Fibroblast of the aortic adventitia (primary cell): ENCODE measurements around the gene TNC. TPM values are rescaled to one million over a fixed set of nuclear protein-coding genes. Genes with fewer than 3 reads are reported as not detected.

ENCODE experiments used
- DNase-seq: peaks from one replicate; pipeline ENCODE4 v3.0.0-alpha.2; 2010; ENCODE audit warnings: low read depth
- H3K4me3 ChIP-seq: 2 replicates; pipeline ENCODE4 v1.5.1; 2011; ENCODE audit warnings: low read depth, mild to moderate bottlenecking, control low read depth, low read length, moderate library complexity
- total RNA-seq: library from RNA; depleted of rRNA; stranded (reverse); fragments of >200 nt; gene quantifications from 2 replicates; pipeline ENCODE4 v1.2.3, GENCODE V29; 2012; ENCODE audit warnings: low replicate concordance
- TF ChIP-seq, protein P1 (sequence below): IDR thresholded peaks from 2 replicates; pipeline ENCODE4 v1.5.1; 2011; ENCODE audit warnings: mild to moderate bottlenecking, low read length, control low read depth, inconsistent platforms; ENCODE audit not compliant: insufficient read depth

Gene TNC
- total RNA-seq, 1 donor = 49.7 TPM

DNA sequence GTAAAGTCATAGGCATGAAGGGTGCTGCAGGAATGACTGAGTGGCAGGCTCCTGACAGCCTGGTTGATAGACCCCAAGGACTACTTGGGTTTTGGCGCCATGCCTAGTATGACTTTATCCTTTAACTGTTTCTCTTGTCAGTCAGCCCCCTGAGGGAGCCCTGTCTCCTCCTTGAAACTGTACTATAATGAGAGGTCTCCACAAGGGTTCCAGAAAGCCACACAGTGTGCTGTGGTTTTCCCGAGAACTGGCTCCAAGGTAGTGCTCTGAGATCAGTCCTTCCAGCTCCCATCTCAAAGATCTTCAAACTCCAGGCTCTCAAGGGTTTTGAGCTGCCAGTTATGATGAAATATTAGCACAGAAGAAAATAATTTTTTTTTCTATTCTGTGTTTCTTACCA lies 26.7 kb upstream of the TNC start:
- no peak overlapping the region for H3K4me3 ChIP-seq
- TF ChIP-seq, protein P1, sequence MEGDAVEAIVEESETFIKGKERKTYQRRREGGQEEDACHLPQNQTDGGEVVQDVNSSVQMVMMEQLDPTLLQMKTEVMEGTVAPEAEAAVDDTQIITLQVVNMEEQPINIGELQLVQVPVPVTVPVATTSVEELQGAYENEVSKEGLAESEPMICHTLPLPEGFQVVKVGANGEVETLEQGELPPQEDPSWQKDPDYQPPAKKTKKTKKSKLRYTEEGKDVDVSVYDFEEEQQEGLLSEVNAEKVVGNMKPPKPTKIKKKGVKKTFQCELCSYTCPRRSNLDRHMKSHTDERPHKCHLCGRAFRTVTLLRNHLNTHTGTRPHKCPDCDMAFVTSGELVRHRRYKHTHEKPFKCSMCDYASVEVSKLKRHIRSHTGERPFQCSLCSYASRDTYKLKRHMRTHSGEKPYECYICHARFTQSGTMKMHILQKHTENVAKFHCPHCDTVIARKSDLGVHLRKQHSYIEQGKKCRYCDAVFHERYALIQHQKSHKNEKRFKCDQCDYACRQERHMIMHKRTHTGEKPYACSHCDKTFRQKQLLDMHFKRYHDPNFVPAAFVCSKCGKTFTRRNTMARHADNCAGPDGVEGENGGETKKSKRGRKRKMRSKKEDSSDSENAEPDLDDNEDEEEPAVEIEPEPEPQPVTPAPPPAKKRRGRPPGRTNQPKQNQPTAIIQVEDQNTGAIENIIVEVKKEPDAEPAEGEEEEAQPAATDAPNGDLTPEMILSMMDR = no peak
- no peak for DNase-seq

DNA sequence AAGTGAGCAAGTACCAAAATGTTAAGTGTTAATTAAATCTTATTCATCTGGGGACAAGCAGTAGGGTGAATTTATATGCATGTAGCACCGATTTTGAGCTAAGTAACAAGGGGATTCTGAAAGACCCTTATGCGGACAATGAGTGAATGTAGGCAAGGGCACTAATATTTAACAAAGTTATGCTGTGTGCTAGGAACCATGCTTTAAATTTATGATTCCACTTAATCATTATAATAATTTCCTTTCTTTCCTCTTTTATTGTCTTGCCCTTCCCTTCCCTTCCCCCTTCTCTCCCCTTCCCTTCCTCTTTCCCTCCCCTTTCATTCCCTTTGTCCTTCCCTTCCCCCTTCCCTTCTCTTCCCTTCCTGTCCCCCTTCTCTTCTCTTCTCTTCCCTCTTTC lies 25.7 kb upstream of the TNC start:
- DNase-seq = no peak
- TF ChIP-seq, protein P1 = no peak
- H3K4me3 ChIP-seq = no peak overlapping the region

DNA sequence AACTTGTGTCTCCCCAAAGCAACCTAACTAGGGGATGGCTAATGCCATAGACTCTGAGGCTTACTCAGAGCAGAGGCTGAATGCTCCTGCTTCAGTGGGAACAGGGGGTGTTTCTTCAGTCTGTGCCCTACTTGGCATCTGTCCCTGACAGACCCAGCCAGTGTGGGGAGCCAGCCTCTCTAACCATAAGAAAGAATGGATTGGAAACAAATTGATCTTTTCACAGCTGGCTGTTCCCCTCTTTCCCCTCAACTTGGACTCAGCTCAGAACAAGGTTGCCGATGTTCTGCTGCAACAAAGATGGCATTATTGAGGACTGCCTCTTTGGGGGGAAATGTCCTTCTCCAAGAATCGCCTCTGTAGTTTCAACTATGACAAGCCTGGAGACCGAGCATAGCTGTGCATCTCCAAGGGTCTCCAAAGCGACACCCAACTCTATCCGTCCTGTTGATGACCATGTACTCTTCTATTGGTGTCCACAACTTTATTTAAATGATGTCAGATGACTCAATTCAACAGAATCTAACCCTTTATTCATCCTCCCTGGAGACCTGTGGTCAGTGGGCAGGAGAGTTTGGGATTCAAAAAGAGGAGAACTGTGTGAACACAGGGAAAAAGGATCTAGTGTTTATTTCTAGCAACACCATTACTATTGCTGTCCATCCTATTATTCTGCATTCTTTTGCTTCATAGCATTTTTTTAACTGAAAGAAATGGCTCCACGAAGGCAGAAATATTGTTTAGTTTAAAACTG lies 24.7 kb upstream of the TNC start:
- TF ChIP-seq, protein P1 = no peak
- DNase-seq = peak; percentile 34
- no peak overlapping the region for H3K4me3 ChIP-seq

DNA sequence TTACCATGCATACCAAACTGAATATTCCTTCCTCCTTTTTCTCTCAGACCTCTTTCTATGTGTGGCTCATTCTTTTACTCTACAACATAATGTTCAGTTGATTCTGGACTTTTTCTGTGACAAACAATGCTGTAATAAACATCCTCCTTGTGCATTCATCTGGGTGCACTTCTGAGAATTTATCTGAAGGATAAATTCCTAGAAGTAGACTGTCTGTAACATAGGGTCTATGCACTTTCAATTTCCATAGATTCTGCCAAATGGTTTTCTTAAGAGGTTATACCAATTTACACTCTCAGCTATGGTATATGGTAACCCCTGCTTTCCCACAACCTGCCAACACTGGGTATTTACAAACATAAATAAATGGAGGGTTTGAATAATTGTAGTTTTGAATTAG lies 24.1 kb upstream of the TNC start:
- H3K4me3 ChIP-seq = no peak overlapping the region
- no peak for DNase-seq
- TF ChIP-seq, protein P1 = no peak

DNA sequence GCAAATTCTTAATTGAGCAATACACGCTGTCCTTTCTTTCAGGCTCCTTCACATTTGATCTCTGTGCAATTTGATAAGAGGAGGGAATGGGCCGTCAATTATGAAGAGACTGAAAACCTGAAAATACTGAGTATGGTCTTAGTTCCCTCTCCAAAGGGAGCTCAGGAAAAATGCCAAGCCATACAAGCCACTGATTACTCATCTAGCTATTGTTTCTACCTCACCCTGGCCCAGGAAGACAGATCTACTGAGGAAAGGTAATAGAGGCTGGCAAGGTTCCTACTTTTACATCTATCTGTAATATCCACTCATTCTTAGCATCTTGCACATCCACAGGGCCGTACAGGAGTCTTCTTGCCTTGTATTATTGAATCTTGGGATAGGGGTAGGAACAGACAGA lies 23.7 kb upstream of the TNC start:
- TF ChIP-seq, protein P1 = no peak
- DNase-seq = no peak
- H3K4me3 ChIP-seq = no peak overlapping the region

DNA sequence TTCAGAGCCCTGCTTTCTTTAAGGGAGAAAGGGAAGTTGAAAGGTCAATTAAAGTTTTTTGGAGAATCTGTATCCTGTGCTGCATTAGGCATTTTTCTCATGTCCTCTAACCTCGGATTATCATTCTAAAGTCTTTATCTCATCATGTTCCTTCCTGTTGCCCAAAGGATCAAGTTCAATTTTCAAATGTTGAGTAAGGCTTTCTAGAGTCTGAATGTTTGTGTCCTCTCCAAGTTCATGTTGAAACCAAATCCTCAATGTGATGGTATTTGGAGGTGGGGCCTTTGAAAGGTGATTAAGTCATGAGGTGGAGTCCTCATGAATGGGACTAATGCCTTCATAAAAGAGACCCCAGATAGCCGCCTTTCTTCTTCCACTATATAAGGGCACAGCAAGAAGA lies 20.2 kb upstream of the TNC start:
- TF ChIP-seq, protein P1 = no peak
- DNase-seq = peak; percentile 50
- H3K4me3 ChIP-seq = no peak overlapping the region

DNA sequence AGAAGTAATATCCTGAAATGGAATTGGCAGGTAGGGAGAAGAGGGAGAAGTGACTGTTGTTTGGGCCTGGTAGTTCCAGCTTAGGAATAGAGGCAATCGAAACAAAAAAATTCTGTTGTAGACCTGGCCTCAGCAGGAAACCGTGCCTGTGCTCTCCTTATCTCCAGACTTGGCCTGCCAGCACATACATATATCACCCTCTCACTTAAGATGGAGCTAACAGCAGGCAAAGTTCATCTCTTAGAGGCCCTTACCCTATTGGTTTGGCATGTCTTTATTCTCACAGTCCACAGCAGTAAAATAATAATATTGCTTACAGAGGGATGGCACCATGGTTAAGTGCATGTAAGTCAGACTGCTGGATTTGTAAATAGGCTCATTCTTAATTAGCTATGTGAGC lies 19.6 kb upstream of the TNC start:
- no peak for DNase-seq
- TF ChIP-seq, protein P1 = no peak

More for the DNA sequence above, 19.6 kb upstream of the TNC start:
- H3K4me3 ChIP-seq = no peak overlapping the region
